Fibroblast of skin of right biceps (primary cell): Measurements from ENCODE around the gene CTDSP2.
"Not testable (repeated sequence)": the region's sequence is repeated elsewhere in the genome, so short reads cannot be mapped to it uniquely, and the experiment has no call there.

Experiments used
- DNase-seq: peaks from one replicate; pipeline ENCODE4 v3.0.0-alpha.2; 2013

CTDSP2 gene

GRCh38 chr12:57846577-57847319 is at the start of gene CTDSP2:
CTDSP2 (minus strand) TSS chr12:57846729; CDS start chr12:57846435, 294 bp downstream.
- peak; percentile 99 for DNase-seq

GRCh38 chr12:57896115-57896433 is 49.5 kb upstream of the CTDSP2 start:
- DNase-seq, result peak; percentile 63

DNA sequence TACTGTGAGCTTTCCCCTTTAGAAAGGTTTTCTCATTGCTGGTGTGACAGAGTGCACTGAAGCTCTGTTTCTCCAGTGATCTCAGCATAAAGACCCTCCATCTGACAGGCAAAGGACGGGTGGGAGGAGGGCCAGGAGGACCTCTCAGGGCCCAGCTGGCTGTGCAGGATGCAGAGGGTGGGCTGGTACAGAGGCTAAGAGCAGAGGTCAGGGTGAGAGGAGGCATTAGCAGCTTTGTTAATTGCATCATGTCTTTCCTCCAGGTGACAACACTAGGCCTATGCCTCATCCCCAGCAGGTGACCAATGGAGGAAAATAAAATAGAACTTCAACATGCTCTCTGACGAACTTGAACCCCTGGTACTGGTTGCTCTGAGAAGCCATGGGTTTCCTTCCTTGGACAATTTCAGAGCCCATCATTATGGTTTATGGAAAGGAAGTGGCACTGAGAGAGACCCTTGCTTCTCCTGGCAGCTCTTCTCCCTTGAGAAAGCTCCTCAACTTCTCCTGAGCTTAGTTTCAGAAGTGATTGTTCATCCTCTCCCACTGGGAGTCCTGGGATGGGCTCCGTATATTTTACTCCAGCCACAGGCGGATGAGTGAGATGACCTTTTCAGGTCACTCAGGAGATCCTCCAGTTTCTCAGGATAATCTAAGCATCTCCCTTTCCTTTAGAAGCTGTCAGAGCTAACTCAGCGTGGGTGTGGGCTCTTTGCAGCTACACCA is 49.0 kb upstream of the CTDSP2 start:
- peak; percentile 35 for DNase-seq

DNA sequence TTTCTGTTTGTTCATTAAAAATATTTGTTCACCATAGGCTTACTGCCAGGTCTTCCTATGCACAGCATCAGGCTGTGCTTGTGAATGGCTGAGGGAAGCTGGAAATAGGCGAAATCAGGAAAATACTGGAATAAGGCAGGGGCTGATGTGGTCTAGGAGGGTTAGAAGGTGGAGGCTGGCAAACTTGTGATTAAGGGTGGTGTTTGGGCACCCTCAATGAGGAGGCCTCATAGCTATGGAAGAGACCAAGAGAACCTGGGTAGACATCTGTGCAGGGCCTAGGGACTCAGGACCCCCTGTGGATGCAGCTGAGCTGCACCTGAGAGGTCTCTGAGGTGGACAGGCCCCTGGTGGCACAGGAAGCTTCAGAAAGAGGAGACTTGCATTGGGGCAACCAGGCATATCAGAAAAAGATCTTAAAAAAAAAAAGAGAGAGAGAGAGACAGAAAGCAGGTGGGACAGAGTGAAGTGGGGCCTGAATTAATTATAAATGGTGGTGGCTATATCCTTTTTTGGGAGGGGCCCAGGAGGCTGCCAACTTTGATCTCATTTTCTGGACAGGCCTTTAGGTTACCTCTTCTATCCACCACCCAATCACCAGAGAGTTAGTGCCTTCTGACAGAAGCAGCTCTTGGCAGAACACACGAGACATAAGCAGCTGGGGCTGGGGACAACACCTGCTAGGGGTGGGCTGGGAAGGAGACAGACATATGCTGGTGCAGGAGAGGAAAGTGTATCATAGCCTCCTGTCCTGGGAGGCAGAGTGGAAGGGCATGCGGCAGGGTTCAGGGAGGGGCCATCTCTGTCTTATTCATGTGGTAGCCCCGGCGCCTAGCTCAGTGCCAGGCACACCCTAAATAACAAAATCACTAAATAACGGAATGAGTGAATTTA is 48.1 kb upstream of the CTDSP2 start:
- no peak for DNase-seq

- peak; percentile 96 for DNase-seq
Observed at GRCh38 chr12:57893431-57894353, 47.2 kb upstream of the CTDSP2 start.

- DNase-seq, result no peak
Observed at GRCh38 chr12:57892232-57892972, 45.9 kb upstream of the CTDSP2 start.

DNA sequence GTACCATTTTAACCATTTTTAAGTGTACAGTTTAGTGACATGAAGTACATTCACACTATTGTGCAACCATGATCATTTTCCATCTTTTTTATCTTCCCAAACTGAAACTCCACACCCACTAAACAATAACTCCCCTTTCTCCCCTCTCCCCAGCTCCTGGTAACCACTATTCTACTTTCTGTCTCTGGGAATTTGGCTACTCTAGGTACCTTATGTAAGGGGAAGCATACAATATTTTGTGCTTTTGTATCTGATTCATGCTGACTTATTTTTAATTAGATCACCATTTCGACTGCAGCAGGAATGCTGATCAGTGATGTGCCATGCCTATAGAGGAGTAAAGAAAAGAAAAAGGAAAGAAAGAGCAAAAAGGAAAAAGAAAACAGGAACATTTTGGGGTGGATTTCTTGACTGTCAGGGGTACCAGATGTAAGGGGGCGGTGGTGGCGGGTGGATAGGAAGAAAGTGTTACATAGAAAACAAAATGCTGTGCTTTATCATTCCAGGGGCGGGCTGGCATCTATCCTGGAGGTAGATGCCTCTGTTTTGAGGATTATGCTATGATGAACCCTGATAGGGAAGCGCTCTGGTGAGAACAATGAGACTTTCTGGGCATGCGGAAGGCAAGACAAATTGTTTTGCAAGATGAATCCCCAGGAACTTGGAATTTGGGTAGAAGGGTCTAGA is 45.2 kb upstream of the CTDSP2 start:
- DNase-seq, result peak; percentile 31

- peak; percentile 58 for DNase-seq
Observed at GRCh38 chr12:57890191-57891115, 43.9 kb upstream of the CTDSP2 start.

DNA sequence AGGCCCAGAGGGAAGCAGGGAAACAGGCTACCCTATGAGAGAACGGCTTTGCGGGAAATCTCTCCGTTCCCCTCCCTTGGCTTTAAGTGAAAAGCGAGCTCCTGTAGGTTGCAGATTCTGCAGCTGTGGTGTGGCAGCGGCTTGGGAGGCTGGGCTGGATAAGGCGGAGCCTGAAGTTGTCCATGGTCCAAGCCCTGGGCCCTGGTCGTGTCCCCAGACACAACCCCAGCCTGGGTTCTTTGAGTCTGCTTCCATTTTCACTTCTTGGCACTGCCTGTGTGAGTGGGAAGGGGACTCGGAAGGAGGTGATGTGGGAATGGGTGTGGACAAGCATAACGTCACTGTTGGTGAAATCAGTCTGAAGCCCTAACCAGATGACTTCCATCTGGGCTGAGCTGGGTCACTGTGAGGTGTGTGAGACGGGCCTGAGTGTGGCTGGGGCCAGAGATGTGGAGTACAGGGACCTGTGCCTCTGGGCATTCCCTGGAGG is 43.0 kb upstream of the CTDSP2 start:
- peak; percentile 91 for DNase-seq

DNA sequence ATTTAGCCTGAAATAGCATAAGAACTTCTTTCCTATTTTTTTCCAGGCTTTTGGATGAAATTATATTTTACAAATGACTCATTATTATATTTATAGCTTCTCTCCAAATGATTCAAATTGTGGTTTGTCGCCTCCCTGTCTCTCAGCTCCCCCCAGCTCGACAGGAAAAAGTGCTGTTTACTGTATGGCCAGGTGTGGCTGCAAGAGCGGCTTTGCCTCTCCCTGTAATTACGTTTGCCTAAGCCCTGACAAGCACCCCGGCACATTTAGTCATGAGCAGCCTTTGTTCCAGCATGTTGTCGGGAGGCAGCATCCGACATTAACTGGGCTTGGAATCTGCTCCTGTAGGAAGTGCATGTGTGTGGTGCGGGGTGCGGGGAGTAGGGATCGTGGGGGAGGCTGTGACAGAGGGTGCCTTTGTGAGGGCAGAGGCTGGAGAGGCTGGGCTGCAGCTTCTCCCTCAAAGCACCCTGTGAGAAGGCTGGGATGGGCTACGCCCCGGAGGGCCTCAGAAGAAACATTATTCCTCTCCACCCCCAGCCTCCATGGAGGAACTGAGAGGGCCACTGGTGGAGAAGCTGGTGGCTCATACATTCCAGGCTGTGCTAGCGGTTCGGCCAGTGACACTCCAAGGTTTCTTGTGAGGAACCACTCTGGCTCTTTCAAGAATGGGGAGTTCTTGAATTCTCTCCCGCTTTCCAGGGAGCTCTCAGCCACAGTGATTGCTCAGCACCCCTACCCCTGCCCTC is 42.1 kb upstream of the CTDSP2 start:
- DNase-seq, result peak; percentile 95

- peak; percentile 86 for DNase-seq
Observed at GRCh38 chr12:57887631-57888408, 41.3 kb upstream of the CTDSP2 start.

- not testable (repeated sequence) for DNase-seq
Observed at GRCh38 chr12:57886964-57887363, 40.4 kb upstream of the CTDSP2 start.

- no peak for DNase-seq
Observed at GRCh38 chr12:57886542-57886941, 40.0 kb upstream of the CTDSP2 start.

- no peak for DNase-seq
Observed at GRCh38 chr12:57885207-57885606, 38.7 kb upstream of the CTDSP2 start.

GRCh38 chr12:57883700-57884099 is 37.2 kb upstream of the CTDSP2 start:
- DNase-seq, result no peak

DNA sequence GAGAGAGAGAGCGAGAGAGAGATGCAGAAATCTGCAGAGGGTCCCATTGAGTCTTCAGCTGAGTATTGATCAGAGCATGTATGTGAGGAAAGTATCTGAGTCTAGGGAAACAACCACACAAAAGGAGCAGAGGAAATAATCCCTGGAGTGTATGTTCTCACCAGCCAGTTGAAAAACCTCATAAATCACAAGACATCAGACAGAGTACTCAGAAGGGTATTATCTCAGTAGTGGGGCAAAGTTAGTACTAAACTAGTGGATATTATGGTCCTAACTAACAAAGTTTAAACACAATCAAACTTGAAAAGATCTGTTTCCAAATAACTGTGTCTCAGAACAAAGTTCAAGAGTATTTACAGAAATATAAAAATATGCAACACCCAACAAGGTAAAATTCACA is 36.5 kb upstream of the CTDSP2 start:
- DNase-seq, result no peak

DNA sequence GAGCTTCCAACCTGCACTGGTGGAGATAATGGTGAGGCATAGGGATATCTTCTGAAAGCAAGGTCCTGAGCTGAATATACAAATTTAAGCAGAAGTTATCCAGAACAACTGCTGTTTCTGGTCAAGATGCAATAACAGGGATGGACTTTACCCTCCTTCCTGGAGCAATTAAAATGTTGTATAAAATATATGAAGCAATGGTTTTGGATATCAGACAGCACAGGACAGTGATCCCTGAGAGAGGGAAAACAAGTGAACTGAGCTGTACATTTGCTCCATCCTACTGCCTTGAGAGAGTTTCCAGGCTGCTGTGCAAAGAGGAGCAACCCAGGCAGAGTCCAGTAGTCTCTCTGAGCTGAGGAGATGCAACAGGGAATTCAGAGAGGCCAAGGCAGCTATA is 36.0 kb upstream of the CTDSP2 start:
- no peak for DNase-seq

GRCh38 chr12:57881475-57881874 is 34.9 kb upstream of the CTDSP2 start:
- no peak for DNase-seq
